ENCODE data around the gene DIDO1. TPM values are rescaled to one million over a fixed set of nuclear protein-coding genes. Genes with fewer than 3 reads are reported as not detected.
A peak's percentile ranks its signal among the peaks of the same experiment; 100 is the strongest.

The DIDO1 gene
- total and polyA plus RNA-seq, 12 donors = 16.0 to 44.6 (median 37.0) TPM

GRCh38 chr20:62921119-62921687 lies 5.1 kb downstream of the DIDO1 start:
- H3K27ac ChIP-seq = peak overlapping the region in 3 of 10 donors; percentile 8 to 57 (median 9)
- no peaks in the 10 kb centered on the region for H3K9me3 ChIP-seq
- no peaks in the 10 kb centered on the region for H3K27me3 ChIP-seq
- 44 to 48% methylated on average over 8 of the region's 8 CpGs for WGBS, 2 donors
- ATAC-seq (peak in 7 of 8 donors; percentile 19 to 70 (median 63)), DNase-seq (peak in 1 of 2 donors; percentile 49)
- intact Hi-C loops (cut with DNase I) = no loop called here
- H3K4me3 ChIP-seq = peak overlapping the region in 1 of 10 donors; percentile 1
- peaks cover 41 to 91% (median 88%) of the 10 kb centered on the region in 9 donors for H3K4me1 ChIP-seq
- TF ChIP-seq, protein P1, sequence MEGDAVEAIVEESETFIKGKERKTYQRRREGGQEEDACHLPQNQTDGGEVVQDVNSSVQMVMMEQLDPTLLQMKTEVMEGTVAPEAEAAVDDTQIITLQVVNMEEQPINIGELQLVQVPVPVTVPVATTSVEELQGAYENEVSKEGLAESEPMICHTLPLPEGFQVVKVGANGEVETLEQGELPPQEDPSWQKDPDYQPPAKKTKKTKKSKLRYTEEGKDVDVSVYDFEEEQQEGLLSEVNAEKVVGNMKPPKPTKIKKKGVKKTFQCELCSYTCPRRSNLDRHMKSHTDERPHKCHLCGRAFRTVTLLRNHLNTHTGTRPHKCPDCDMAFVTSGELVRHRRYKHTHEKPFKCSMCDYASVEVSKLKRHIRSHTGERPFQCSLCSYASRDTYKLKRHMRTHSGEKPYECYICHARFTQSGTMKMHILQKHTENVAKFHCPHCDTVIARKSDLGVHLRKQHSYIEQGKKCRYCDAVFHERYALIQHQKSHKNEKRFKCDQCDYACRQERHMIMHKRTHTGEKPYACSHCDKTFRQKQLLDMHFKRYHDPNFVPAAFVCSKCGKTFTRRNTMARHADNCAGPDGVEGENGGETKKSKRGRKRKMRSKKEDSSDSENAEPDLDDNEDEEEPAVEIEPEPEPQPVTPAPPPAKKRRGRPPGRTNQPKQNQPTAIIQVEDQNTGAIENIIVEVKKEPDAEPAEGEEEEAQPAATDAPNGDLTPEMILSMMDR (IDR thresholded peaks at IDR 0.05) = peak; percentile 23 to 60 (median 49)
- no peaks in the 10 kb centered on the region for H3K36me3 ChIP-seq

- Histone ChIP-seq H3K27me3 (no peaks in the 10 kb centered on the region), H3K27ac (peak overlapping the region in 1 of 10 donors; percentile 38), H3K9me3 (no peaks in the 10 kb centered on the region), H3K36me3 (no peaks in the 10 kb centered on the region), H3K4me1 (peaks cover 45 to 100% (median 97%) of the 10 kb centered on the region in 9 donors), H3K4me3 (no peak overlapping the region)
- no peak for ATAC-seq
- DNase-seq = no peak
- TF ChIP-seq, protein P1 (IDR thresholded peaks at IDR 0.05) = no peak
- intact Hi-C loops (cut with DNase I) = no loop called here
- 69 to 72% methylated on average over 10 of the region's 10 CpGs for WGBS, 2 donors
Measured at GRCh38 chr20:62920039-62920645, 6.2 kb downstream of the DIDO1 start.

DNA sequence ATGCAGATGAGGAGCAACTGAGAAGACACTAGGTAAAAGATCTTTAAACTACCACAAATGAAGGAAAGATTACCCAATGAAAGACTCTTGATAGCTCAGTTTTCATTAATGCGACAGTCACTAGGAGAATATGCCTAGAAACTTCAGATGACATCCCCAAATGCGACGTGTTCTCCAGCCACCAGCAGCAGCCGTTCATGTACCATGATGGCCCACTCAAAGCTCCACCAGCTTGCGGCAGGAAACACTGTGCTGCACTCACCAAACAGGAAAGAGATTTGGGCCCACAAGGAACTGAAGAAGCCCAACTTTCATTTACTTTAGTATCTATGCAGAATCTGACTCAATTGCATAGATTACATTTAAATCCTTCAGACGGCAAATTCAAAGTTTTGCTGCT lies 7.5 kb downstream of the DIDO1 start:
- peak overlapping the region in 1 of 10 donors; percentile 21 for H3K27ac ChIP-seq
- peak overlapping the region in 1 of 10 donors; percentile 17 for H3K4me3 ChIP-seq
- peaks cover 41 to 100% (median 97%) of the 10 kb centered on the region in 9 donors for H3K4me1 ChIP-seq
- 56 to 71% methylated on average over 6 of the region's 6 CpGs for WGBS, 2 donors
- H3K27me3 ChIP-seq = no peaks in the 10 kb centered on the region
- peaks cover 0 to 7% (median 0%) of the 10 kb centered on the region in 9 donors for H3K36me3 ChIP-seq
- ATAC-seq (no peak), DNase-seq (no peak)
- intact Hi-C loops (cut with DNase I) = no loop called here
- H3K9me3 ChIP-seq = no peaks in the 10 kb centered on the region
- TF ChIP-seq, protein P1 (IDR thresholded peaks at IDR 0.05) = no peak

- Histone ChIP-seq H3K4me1 (peaks cover 47 to 100% (median 97%) of the 10 kb centered on the region in 9 donors), H3K27ac (no peak overlapping the region), H3K27me3 (no peaks in the 10 kb centered on the region), H3K4me3 (no peak overlapping the region), H3K36me3 (peaks cover 0 to 14% (median 0%) of the 10 kb centered on the region in 9 donors), H3K9me3 (no peaks in the 10 kb centered on the region)
- DNase-seq = no peak
- TF ChIP-seq, protein P1 (IDR thresholded peaks at IDR 0.05) = no peak
- intact Hi-C loops (cut with DNase I) = no loop called here
- no peak for ATAC-seq
- 54 to 55% methylated on average over 3 of the region's 3 CpGs for WGBS, 2 donors
Measured at GRCh38 chr20:62918147-62918546, 8.2 kb downstream of the DIDO1 start.
